HG03558 (cell line): ENCODE data around the gene WNK1.
"Not testable (repeated sequence)": the region's sequence is repeated elsewhere in the genome, so short reads cannot be mapped to it uniquely, and the experiment has no call there.

Experiments used
- ATAC-seq: cut with Tn5 transposase; IDR thresholded peaks from one replicate; pipeline ENCODE4 v1.9.1; 2021; ENCODE audit warnings: moderate number of reproducible peaks; ENCODE audit not compliant: unreplicated experiment; ENCODE audit errors: extremely low read depth

WNK1 gene

GRCh38 chr12:776772-777373 lies 24.5 kb downstream of the WNK1 start:
- ATAC-seq, result not testable (repeated sequence)

GRCh38 chr12:777550-778047 lies 25.2 kb downstream of the WNK1 start:
- no peak for ATAC-seq

- ATAC-seq, result no peak
Measured at GRCh38 chr12:778615-779014, 26.2 kb downstream of the WNK1 start.

- no peak for ATAC-seq
Measured at GRCh38 chr12:779745-780734, 27.7 kb downstream of the WNK1 start.

GRCh38 chr12:780750-781379 lies 28.5 kb downstream of the WNK1 start:
- no peak for ATAC-seq

GRCh38 chr12:785706-786105 lies 33.3 kb downstream of the WNK1 start:
- no peak for ATAC-seq

GRCh38 chr12:788288-788687 lies 35.9 kb downstream of the WNK1 start:
- ATAC-seq, result no peak

GRCh38 chr12:788762-789161 lies 36.4 kb downstream of the WNK1 start:
- ATAC-seq, result not testable (repeated sequence)

GRCh38 chr12:789852-790563 lies 37.6 kb downstream of the WNK1 start:
- no peak for ATAC-seq

- ATAC-seq, result no peak
Measured at GRCh38 chr12:790608-791007, 38.2 kb downstream of the WNK1 start.

GRCh38 chr12:793037-793436 lies 40.7 kb downstream of the WNK1 start:
- ATAC-seq, result no peak

- no peak for ATAC-seq
Measured at GRCh38 chr12:793711-794110, 41.3 kb downstream of the WNK1 start.

GRCh38 chr12:795305-795704 lies 42.9 kb downstream of the WNK1 start:
- no peak for ATAC-seq

- no peak for ATAC-seq
Measured at GRCh38 chr12:800401-800800, 48.0 kb downstream of the WNK1 start.

GRCh38 chr12:802242-803120 lies 50.1 kb downstream of the WNK1 start:
- no peak for ATAC-seq

GRCh38 chr12:805022-805632 lies 52.7 kb downstream of the WNK1 start:
- no peak for ATAC-seq

GRCh38 chr12:806200-806791 lies 53.9 kb downstream of the WNK1 start:
- ATAC-seq, result no peak

GRCh38 chr12:807041-807735 lies 54.8 kb downstream of the WNK1 start:
- no peak for ATAC-seq
